ENCODE results near the gene GEN1.

Gene GEN1

DNA sequence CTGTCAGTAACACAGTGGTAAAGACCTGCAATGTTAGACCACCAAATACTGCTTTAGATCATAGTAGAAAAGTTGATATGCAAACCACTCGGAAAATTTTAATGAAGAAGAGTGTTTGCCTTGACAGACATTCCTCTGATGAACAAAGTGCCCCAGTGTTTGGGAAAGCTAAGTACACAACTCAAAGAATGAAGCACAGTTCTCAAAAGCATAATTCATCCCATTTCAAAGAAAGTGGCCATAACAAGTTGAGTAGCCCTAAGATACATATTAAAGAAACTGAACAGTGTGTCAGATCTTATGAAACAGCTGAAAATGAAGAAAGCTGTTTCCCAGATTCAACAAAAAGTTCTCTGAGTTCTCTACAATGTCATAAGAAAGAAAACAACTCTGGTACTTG lies 27.5 kb downstream of the GEN1 start:
- no peak for DNase-seq (ENCODE audit: insufficient read length)
- no peak for FAIRE-seq
- TF ChIP-seq TAF1 (IDR thresholded peaks at IDR 0.05; ENCODE audit: borderline replicate concordance, low read depth, low read length) (no peak), POLR2A (IDR thresholded peaks at IDR 0.05; ENCODE audit: low read depth, low read length) (no peak)

DNA sequence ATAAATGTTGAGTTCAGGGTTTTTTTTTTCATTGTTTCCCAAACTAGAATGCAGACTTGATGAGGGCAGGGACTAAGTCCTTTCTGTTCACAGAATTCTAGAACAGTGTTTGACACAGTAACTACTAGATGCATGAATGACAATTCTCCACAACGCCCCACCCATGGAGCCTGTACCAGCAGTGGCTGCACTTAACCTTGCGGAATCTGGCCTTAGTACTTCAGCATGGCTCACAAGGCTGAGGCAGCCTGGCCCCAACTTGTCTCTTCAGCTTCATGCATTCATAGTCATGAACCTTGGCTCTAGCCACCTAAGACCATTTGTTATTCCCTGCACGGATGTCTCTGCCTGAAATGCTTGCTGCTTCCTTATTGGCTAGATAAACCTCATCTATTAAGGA lies 32.8 kb downstream of the GEN1 start:
- TF ChIP-seq POLR2A (IDR thresholded peaks at IDR 0.05; ENCODE audit: low read depth, low read length) = no peak
- TF ChIP-seq POLR2AphosphoS5 (IDR thresholded peaks at IDR 0.05; ENCODE audit: low read depth, low read length) = no peak
- no peak for TF ChIP-seq TAF1 (IDR thresholded peaks at IDR 0.05; ENCODE audit: borderline replicate concordance, low read depth, low read length)
- FAIRE-seq (no peak), DNase-seq (ENCODE audit: insufficient read length) (no peak)

DNA sequence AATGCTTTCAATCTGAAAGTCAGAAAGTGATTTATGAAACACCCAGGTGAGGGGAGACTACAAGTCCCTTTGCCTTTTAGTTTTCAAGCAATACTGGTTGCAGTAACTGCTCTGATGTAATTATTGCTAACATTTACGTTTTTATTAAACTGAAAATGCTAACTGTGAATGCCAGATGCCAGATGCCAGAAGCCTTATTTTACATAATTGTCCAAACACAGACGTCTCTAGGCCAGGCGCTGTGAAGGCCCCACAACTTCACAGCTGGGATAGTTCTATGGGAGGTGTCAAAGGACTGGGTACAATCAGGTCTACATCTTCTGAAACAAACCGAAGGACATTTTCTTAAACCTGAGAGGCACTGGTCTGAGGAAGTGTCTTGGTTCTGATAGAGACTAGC lies 34.8 kb downstream of the GEN1 start:
- DNase-seq (ENCODE audit: insufficient read length) (no peak), FAIRE-seq (no peak)
- TF ChIP-seq POLR2AphosphoS5 (IDR thresholded peaks at IDR 0.05; ENCODE audit: low read depth, low read length) (no peak), POLR2A (IDR thresholded peaks at IDR 0.05; ENCODE audit: low read depth, low read length) (no peak), TAF1 (IDR thresholded peaks at IDR 0.05; ENCODE audit: borderline replicate concordance, low read depth, low read length) (no peak)

DNA sequence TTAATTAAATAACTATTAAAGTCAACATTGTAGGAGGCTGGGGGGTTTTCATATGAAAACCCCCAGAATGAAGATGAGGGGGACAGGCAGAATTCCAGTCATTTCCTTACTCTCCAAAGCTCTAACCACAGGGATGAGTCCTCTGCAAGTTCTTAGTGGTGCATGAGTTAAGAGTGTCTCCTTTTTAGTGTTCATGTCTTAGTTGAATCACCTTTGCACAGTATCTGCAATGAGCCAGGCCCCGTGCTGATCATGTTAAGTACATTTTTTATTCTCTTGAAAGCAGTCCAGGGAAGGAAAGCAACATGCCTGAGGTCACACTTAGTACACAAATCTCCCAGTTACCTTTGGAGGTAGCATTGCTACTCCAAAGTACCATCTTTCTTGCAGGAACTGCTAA lies 36.6 kb downstream of the GEN1 start:
- TF ChIP-seq POLR2A (IDR thresholded peaks at IDR 0.05; ENCODE audit: low read depth, low read length) (no peak), POLR2AphosphoS5 (IDR thresholded peaks at IDR 0.05; ENCODE audit: low read depth, low read length) (no peak), TAF1 (IDR thresholded peaks at IDR 0.05; ENCODE audit: borderline replicate concordance, low read depth, low read length) (no peak)
- no peak for FAIRE-seq
- no peak for DNase-seq (ENCODE audit: insufficient read length)

DNA sequence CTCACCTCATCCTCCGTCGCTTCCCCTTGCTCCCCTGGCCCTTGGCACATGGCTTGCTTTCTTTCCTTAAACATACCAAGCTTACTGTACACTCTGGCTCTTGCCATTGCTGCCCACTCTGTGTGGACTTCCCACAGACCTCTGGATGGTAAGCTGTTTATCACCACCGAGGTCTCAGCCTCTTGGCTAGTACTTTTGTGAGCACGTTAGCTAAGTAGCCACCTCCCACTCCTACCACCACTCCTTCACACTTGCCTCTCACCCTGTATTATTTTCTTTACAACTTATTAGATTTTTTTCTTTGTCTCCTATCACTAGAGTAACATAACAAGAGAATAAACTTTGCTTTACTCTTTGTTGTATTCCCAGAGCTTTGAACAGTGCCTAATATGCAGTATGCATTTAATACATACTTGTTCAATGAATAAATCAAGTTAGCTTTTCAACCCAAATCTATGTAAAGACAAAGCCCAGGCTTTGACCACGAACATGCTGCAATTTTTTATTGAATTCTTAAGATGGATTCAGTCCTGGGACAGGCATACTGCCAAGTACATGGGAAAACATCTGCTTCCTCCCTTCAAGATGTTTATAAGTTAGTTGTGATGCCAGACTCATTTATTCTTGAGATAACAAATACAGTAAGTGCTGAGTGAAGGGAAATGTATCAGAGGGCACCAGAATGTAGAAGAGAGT lies 37.3 kb downstream of the GEN1 start:
- no peak for TF ChIP-seq TAF1 (IDR thresholded peaks at IDR 0.05; ENCODE audit: borderline replicate concordance, low read depth, low read length)
- no peak for TF ChIP-seq POLR2A (IDR thresholded peaks at IDR 0.05; ENCODE audit: low read depth, low read length)
- no peak for TF ChIP-seq POLR2AphosphoS5 (IDR thresholded peaks at IDR 0.05; ENCODE audit: low read depth, low read length)
- DNase-seq (ENCODE audit: insufficient read length) (no peak), FAIRE-seq (no peak)

DNA sequence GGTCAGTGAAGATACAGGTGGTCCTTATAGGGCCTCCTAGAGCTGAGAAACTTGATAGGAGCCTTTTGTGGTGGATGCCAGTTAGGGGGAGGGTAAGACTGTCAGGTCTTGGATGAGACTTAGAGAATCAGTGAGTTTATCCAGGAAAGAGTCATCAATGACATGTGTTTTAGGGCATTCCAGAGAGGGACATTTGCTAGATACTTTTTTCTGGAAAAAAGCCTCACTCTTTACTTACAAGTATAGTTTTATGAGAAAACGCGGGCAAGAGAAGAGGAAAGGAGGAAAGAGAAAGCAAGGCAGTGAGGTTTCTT lies 37.8 kb downstream of the GEN1 start:
- TF ChIP-seq TAF1 (IDR thresholded peaks at IDR 0.05; ENCODE audit: borderline replicate concordance, low read depth, low read length) (no peak), POLR2A (IDR thresholded peaks at IDR 0.05; ENCODE audit: low read depth, low read length) (no peak), POLR2AphosphoS5 (IDR thresholded peaks at IDR 0.05; ENCODE audit: low read depth, low read length) (no peak)
- DNase-seq (ENCODE audit: insufficient read length) (no peak), FAIRE-seq (no peak)

DNA sequence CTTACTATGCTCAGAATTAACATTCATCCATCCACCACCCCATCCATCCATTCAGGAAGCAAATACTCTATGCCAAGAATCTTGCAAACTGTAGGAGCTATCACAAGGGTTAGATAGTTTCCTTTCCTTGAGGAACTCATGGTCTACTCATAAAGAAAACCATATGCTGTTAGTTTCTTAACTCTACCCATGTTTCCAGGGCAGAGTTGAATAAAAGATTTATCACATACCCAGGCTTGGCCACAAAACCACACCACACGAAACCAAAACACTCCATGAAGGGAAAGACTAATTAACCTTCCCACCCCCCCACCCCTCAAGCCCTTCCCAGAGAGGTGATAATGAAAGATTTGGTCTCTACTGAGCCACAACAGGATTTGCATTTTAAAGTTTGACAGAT lies 38.6 kb downstream of the GEN1 start:
- TF ChIP-seq POLR2AphosphoS5 (IDR thresholded peaks at IDR 0.05; ENCODE audit: low read depth, low read length) (no peak), POLR2A (IDR thresholded peaks at IDR 0.05; ENCODE audit: low read depth, low read length) (no peak), TAF1 (IDR thresholded peaks at IDR 0.05; ENCODE audit: borderline replicate concordance, low read depth, low read length) (no peak)
- FAIRE-seq (no peak), DNase-seq (ENCODE audit: insufficient read length) (no peak)

DNA sequence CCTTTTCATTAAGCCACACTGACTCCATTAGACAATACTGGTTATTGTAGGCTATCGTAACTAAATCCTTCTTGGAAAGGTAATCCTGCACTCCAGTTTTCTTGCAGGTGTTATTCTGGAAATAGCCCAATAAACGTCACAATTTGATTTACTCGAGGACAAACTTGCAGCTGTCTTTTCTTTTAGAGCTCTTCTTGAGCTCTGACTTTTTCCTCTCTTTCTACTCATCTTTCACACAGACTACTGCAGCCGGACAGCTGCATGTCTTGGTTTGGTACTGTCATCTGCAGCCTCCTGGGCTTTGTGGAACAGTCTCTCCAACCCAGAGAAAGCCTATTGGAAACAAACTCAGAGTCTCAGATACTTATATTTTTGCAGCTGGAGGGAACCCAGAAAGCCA lies 39.4 kb downstream of the GEN1 start:
- no peak for TF ChIP-seq POLR2A (IDR thresholded peaks at IDR 0.05; ENCODE audit: low read depth, low read length)
- no peak for TF ChIP-seq TAF1 (IDR thresholded peaks at IDR 0.05; ENCODE audit: borderline replicate concordance, low read depth, low read length)
- TF ChIP-seq POLR2AphosphoS5 (IDR thresholded peaks at IDR 0.05; ENCODE audit: low read depth, low read length) = no peak
- no peak for FAIRE-seq
- no peak for DNase-seq (ENCODE audit: insufficient read length)

DNA sequence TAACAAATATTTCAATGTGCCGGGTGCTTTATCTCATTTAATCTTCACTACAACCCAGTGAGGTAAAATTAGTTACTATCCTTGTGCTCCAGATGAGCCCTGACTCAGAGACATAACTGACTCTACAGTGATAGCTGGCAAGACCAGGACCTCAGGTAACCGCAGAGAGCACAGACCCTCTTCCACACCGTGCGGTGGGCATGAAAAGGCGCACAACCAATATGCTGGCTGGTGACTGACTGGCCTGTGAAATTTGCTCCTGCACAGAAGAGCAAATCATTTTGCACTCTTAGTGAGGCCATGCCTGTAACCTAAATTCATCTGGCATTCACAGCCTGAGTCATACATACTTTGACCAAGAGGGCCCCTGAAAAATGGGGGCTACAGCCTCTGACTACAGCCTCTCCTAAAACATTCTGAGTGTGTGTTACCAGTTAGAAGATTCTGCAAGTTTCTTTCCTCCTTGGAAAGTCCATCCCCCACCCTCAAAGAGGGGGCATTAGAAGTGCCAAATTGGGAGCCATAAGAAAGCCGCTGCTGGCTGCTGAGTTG lies 39.9 kb downstream of the GEN1 start:
- DNase-seq (ENCODE audit: insufficient read length) = no peak
- TF ChIP-seq TAF1 (IDR thresholded peaks at IDR 0.05; ENCODE audit: borderline replicate concordance, low read depth, low read length) (no peak), POLR2AphosphoS5 (IDR thresholded peaks at IDR 0.05; ENCODE audit: low read depth, low read length) (no peak), POLR2A (IDR thresholded peaks at IDR 0.05; ENCODE audit: low read depth, low read length) (no peak)
- FAIRE-seq = no peak

DNA sequence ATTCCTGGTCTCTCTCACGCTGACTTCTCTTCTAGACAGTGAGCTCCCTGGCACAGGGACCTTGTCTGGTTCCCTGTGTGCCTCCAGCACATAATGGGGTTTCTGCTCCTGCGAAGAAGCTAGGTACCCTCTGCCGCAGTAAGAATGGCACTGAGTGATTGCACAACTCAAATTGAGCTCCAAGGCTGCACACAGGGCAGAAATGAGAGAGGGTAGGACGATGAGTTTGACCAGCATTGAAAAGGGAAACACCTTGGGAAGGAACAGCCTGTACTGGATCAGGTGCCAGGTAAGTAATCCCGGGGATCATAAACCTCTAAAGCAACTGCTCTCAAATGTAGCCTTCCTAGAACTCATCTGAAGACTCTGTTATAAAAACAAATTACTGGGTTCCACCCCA lies 41.4 kb downstream of the GEN1 start:
- TF ChIP-seq POLR2A (IDR thresholded peaks at IDR 0.05; ENCODE audit: low read depth, low read length) (no peak), TAF1 (IDR thresholded peaks at IDR 0.05; ENCODE audit: borderline replicate concordance, low read depth, low read length) (no peak), POLR2AphosphoS5 (IDR thresholded peaks at IDR 0.05; ENCODE audit: low read depth, low read length) (no peak)
- FAIRE-seq (no peak), DNase-seq (ENCODE audit: insufficient read length) (no peak)

DNA sequence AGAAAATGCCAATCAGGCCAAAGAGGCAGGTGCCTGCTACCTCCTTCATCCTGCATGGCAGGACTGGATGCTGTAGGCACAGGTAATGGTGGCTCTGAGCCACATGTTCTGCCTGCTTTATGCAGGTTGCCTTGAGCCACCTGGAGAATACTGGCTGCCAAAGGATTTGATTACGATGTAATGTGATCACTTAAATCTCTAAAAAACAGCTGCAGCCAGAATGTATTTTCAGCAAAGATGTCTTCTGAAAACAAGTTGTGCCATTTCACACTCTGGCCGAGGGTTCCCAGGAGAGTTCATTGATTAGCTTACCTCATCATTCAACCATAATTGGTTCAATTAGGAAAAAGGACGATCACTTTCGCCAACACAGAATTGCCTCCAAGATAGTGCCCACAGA lies 44.4 kb downstream of the GEN1 start:
- DNase-seq (ENCODE audit: insufficient read length) = no peak
- TF ChIP-seq POLR2A (IDR thresholded peaks at IDR 0.05; ENCODE audit: low read depth, low read length) = no peak
- no peak for TF ChIP-seq POLR2AphosphoS5 (IDR thresholded peaks at IDR 0.05; ENCODE audit: low read depth, low read length)
- TF ChIP-seq TAF1 (IDR thresholded peaks at IDR 0.05; ENCODE audit: borderline replicate concordance, low read depth, low read length) = no peak
- FAIRE-seq = no peak

DNA sequence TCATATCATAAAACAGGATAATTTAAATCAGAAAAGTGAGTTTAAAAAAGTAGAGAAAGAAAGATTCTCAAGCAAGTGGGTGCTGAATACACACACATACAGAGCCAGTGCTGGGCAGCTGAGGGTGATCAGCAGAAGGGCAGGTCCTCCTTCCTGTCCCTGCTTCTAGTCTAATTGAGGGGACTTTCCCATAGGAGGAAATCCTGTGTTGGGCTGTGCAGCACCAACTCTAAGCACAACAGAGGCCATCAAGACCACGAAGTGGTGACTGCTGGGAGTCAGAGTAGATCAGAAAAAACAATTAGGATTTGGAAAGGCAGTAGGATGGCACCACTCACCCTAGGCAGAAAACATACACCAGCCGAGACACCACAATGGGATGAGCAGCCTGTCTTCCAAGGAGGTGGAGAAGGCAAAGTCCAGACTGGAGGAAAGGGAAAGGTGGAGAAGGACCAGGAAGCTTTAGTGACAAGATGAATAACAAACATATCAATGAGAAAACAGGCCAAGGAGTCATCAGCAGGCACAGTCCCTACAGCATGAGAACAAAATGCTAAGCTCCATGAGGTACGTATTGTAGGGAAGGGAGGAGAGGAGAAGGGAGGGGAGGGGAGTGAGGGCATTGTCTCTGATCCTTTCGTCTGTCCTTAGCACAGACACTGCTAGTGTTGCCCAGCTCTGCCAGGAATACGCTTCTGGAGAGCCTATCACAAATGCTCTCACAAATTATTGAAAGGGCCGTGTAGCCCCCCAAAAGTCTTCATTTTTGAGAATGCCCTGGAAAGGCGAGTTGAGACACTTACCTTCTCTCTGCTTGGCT lies 45.6 kb downstream of the GEN1 start:
- TF ChIP-seq POLR2AphosphoS5 (IDR thresholded peaks at IDR 0.05; ENCODE audit: low read depth, low read length) (no peak), TAF1 (IDR thresholded peaks at IDR 0.05; ENCODE audit: borderline replicate concordance, low read depth, low read length) (no peak), POLR2A (IDR thresholded peaks at IDR 0.05; ENCODE audit: low read depth, low read length) (no peak)
- FAIRE-seq = no peak
- DNase-seq (ENCODE audit: insufficient read length) = no peak

All from GM12892 (cell line).